Middle frontal gyrus (tissue), 1 donor: ENCODE measurements around the gene CHRNA1.
"Not testable (repeated sequence)": the region's sequence is repeated elsewhere in the genome, so short reads cannot be mapped to it uniquely, and the experiment has no call there.

Source experiments
- DNase-seq: peaks from one replicate; pipeline ENCODE4 v3.0.0-alpha.2; 2015; ENCODE audit warnings: low spot score; ENCODE audit errors: extremely low spot score

Gene CHRNA1

DNA sequence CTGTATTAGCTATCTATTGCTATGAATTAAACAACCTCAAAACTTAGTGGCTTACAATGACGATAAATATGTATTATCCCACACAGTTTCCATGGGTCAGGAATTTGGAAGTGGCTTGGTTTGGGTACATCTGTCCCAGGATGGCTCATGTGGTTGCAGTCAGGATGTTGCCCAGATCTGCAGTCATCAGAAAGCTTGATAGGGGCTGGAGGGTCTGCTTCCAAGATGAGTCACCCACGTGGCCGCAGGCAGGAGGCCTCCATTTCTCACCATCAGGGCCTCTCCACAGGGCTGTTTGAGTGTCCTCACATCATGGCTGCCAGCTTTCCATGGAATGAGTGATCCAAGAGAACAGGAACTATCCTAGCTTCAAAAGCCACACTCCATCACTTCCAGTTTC lies 46.4 kb downstream of the CHRNA1 start:
- no peak for DNase-seq

DNA sequence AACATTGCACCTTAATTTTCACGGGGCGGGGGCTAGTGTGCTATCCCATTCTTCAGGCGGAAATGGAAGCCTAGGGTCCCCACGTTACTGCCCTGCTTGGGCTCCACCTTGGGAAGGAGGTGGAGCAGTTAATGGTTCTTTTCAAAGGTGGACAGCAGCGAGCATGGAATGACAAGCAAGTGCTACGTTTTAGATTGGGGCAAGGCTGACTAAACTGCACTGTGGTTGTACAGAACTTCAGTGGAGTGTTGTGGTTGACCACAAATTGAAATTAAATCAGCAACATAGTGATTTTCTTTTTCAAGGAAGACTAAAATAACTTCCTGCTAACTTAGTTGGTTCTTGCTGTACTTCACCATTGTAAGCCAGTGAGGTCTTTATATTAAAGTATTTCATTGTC lies 47.0 kb downstream of the CHRNA1 start:
- DNase-seq, result no peak

DNA sequence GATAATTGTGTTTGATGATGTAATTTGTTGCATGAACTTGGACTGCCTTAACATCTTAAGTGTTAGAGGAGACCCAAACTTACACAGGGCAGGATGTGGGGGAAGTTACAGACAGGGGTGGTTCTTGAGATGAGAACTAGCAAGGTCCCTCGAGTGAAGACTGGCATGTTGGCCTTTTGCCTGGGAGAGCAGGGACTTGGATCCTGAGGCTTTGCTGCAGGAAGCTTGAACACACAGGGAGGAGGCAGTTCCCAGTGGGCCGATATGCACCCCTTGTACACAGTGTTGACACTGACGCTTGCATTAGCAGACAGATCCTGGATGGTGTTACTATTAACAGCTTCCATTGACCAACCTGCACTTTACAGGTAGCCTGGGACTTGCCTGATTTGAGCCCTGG lies 47.5 kb downstream of the CHRNA1 start:
- no peak for DNase-seq

DNA sequence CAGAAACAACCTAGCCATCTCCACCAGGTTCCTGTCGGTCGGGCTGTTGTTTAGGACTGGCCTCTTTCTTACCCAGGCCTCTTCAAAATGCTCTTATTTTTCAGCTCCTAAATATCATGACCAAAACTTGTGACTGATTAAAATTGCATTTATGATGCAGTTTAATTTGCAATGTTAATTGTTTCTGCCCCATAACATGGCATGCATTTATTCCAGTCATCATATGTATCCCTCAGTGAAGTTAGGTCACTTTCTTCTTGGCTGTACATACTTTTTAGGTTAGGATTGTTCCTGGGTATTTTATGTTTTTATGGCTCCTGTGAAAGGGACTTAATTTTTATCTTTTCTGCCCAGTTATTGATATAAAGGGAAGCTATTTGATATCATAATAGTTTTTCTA lies 50.6 kb downstream of the CHRNA1 start:
- DNase-seq, result no peak

DNA sequence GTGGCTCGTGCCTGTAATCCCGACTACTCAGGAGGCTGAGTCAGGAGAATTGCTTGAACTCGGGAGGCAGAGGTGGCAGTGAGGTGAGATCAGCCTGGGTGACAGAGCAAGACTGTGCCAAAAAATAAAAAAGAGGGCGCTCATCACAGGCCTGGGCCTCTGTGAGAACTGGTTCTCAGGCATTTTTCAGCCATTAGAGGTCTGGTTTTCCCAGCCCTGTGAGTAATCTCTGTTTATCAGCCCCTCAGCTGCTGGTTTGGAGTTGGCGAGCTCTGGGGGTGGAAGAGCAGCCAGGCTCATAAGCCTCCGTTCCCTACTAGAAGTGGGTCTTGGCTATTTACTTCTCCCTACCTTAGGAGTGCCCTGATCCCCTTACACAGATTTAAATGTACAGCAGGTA lies 53.1 kb downstream of the CHRNA1 start:
- DNase-seq, result no peak

DNA sequence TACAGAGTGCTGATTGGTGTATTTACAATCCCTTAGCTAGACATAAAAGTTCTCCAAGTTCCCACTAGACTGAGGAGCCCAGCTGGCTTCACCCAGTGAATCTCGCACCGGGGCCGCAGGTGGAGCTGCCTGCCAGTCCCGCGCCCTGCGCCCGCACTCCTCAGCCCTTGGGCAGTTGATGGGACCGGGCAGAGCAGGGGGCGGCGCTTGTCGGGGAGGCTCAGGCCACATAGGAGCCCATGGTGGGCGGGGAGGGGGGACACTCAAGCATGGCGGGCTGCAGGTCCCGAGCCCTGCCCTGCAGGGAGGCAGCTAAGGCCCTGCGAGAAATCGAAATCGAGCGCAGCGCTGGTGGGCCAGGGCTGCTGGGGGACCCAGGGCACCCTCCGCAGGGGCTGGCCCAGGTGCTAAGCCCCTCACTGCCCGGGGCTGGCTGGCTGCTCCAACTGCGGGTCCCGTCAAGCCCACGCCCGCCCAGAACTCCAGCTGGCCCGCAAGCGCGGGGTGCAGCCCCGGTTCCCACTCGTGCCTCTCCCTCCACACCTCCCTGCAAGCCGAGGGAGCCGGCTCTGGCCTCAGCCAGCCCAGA lies 54.8 kb downstream of the CHRNA1 start:
- not testable (repeated sequence) for DNase-seq

DNA sequence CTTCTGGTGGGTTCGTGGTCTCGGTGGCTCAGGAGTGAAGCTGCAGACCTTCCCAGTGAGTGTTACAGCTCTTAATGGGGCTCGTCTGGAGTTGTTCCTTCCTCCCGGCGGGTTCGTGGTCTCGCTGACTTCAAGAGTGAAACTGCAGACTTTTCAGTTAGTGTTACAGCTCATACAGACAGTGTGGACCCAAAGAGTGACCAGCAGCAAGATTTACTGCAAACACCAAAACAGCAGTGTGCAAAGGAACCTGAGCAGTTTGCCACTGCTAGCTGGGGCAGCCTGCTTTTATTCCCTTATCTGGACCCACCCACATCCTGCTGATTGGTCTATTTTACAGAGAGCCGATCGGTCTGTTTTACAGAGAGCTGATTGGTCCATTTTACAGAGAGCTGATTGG lies 55.6 kb downstream of the CHRNA1 start:
- no peak for DNase-seq

DNA sequence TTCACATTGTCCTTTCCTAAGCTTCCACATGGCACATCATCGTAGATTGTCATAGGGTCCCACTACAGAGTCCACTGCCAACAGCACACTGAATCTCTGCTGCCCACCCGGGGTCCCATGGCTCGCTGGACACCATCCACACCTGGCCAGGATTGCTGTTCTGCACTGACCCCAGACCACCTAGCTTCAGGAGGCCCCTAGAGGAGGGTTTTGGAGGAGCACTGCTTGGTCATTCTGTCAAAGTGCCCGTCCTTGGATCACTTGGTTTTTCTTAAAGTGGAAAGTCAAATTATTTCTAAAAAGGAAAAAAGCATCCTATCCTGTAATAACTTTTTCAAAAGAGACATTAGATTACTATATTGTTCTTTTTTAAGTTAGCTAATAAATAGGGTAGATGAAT lies 59.0 kb downstream of the CHRNA1 start:
- DNase-seq, result no peak

DNA sequence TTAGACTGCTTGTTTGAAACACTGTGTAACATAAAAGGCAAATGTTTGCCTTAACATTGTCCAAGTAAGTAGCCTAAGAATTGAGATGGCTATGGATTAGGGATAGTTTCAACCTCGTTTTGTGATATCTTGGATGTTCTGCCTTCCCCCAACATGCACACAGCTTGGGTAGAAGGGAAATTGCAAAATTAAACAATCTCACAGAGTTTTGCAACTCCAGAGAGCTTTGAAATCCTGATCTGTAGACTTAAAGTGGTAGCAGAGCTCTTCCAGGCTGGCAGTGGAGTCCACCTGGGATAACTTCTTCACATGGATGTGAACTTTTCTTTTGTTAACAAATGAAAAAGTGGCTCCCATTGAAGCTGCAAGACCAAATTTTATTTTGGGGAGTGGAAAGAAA lies 59.6 kb downstream of the CHRNA1 start:
- DNase-seq, result no peak

DNA sequence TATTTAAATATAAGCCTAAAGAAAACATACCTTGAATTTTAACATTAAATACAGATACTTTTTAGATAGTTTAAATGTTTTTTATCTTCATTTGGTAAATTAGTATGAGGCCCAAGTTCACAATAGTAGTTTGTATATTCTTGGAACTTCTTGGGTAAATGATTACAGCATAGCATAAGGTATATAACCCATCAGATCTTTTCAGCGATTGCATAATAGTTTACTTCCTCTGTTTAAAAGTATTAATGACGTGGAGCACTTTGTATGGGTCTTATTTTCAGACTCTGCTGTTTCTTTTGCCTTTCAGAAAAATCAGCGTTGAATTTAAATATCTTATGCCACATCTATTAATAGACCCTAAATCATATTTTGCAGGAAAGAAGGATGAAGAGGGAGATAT lies 60.2 kb downstream of the CHRNA1 start:
- no peak for DNase-seq

DNA sequence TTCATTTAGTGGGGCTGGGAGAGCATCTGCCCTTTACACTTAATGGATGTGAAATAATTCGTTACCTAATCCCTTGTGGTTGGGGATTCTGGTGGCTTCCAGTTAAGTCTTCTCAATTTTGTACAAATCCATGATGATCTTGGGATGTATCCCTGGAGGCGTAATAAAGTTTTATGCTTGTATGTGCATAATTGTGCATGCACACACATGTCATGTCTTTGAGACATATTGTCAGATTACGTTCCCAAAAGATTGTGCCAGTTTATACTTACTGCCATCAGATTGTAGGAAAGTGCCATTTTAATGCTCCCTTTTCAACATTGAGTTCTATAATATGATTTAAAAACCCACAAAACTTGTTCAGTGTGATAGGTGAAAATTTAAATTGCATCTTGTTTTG lies 60.8 kb downstream of the CHRNA1 start:
- no peak for DNase-seq

DNA sequence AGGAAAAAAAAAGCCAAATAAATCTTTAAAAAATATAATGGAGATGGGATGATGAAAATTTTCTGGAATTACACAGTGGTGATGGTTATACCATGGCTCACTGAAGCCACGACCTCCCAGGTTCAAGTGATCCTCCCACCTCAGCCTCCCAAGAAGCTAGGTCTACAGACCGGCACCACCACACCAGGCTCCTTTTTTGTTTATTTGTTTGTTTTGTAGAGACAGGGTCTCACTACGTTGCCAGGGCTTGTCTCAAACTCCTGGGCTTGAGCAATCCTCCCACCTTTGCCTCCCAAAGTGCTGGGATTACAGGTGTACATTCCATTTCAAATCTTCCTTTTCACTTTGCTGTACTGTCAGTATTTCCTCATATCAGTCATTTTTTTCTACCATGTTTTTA lies 61.7 kb downstream of the CHRNA1 start:
- DNase-seq, result no peak

DNA sequence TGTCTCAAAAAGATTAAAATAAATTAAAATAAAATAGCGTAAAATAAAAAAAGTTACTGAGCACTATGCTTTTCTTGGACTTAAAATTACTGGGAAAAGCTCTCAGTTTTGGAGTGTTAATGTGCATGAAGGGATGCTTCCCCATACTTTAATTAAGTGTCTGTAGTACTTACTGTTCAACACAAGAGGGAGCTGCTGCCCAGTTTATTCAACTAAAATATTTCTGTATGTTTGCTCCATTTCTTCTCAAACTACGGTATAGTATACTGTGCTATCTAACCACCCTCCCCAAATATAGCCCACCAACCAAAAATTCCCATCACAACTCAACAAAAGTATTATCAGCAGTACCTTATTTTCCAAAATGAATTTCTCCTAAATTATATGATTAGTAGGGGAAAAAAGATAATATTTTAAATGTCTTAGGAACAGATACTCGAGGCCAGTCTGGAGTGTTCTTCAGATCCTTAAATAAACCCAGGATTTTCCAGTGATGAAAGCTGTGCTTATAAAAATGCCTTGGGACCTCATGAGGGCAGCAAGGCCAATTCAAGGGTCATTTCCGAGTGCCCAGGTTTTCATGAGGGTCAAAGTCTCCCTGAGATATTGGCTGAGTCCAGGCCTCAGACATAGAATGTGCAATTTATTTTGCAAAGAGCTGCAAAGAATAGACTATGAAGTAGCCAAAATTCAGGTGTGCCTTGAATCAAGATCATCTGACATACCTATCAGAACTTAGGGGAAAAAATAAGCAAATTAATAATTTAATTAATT lies 64.1 kb downstream of the CHRNA1 start:
- peak; percentile 54 for DNase-seq
